Fibroblast of the aortic adventitia (primary cell): ENCODE measurements around the gene MYH9. TPM values are rescaled to one million over a fixed set of nuclear protein-coding genes. Genes with fewer than 3 reads are reported as not detected.

ENCODE experiments used
- DNase-seq: peaks from one replicate; pipeline ENCODE4 v3.0.0-alpha.2; 2010; ENCODE audit warnings: low read depth
- H3K4me3 ChIP-seq: 2 replicates; pipeline ENCODE4 v1.5.1; 2011; ENCODE audit warnings: low read depth, mild to moderate bottlenecking, control low read depth, low read length, moderate library complexity
- total RNA-seq: library from RNA; depleted of rRNA; stranded (reverse); fragments of >200 nt; gene quantifications from 2 replicates; pipeline ENCODE4 v1.2.3, GENCODE V29; 2012; ENCODE audit warnings: low replicate concordance
- TF ChIP-seq, protein P1 (sequence below): IDR thresholded peaks from 2 replicates; pipeline ENCODE4 v1.5.1; 2011; ENCODE audit warnings: mild to moderate bottlenecking, low read length, control low read depth, inconsistent platforms; ENCODE audit not compliant: insufficient read depth

The MYH9 gene
- total RNA-seq, 1 donor, result 339 TPM

DNA sequence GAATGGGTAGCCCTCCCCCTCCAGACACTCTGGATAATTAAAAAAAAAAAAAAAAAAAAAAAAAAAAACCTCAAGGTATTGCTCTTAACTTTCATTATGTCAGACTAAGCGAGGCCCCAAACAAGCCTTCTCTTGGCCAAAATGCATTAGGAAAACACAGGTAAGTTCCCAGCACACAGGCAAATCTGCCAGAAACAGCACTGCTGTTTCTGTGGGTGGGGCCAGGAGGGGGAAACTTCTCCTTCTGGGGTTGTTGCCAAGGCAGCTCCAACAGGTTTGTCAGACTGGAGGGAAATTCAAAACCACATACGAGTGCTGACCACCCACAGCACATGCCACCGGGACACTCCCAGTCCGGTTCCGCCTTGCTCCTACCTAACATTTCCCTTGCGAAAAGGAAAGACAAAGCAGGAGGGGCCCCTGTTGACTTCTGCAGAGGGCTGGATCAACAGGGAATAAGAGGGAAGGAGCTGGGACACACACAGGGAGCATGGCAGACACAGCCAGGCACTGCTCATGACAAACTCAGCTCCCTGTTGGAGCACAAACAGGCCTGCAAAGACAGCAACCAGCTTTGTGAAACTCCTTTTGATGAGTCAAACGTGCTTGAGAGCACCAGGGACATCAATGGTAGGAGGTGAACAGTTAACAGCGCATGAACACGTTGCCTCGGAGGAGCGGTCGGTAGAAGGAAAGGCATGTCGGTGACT, 55.0 kb downstream of the MYH9 start:
- peak; percentile 45 for DNase-seq
- TF ChIP-seq, protein P1, sequence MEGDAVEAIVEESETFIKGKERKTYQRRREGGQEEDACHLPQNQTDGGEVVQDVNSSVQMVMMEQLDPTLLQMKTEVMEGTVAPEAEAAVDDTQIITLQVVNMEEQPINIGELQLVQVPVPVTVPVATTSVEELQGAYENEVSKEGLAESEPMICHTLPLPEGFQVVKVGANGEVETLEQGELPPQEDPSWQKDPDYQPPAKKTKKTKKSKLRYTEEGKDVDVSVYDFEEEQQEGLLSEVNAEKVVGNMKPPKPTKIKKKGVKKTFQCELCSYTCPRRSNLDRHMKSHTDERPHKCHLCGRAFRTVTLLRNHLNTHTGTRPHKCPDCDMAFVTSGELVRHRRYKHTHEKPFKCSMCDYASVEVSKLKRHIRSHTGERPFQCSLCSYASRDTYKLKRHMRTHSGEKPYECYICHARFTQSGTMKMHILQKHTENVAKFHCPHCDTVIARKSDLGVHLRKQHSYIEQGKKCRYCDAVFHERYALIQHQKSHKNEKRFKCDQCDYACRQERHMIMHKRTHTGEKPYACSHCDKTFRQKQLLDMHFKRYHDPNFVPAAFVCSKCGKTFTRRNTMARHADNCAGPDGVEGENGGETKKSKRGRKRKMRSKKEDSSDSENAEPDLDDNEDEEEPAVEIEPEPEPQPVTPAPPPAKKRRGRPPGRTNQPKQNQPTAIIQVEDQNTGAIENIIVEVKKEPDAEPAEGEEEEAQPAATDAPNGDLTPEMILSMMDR, result no peak
- no peak overlapping the region for H3K4me3 ChIP-seq

DNA sequence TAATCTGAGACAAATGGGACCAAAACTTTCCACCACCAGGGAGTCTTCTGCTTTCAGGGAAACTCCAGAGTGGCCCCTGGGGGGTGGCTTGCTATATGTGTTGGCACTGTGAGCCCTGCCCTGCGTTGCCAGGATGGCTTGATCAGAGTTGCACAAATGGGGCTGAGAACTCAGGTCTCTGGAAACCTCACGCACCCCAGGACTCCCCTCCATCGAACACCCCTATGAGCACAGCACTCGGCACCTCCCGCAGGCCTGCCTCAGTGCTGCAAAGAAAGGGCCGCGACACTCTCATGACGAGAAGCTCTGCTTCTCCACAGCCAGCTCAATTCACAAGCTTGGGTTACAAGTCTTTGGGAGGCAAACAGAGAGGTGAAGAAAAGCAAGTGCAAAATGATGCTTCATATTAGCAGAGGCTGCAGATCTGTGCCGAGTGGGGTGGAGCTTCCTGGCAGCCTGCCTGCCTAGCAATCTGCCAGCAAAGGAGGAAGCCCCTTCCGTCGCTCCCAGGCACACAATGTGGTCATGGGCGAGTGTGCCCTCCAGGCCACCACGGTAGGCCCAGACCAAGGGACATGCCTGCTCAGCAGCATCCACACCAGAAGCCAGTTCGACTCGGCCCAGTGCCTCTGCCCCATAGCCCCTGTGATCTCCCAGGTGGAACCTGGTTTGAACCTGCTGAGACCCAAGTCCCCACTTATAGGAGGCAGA, 55.7 kb downstream of the MYH9 start:
- DNase-seq, result peak; percentile 57
- TF ChIP-seq, protein P1, result no peak
- H3K4me3 ChIP-seq, result no peak overlapping the region

DNA sequence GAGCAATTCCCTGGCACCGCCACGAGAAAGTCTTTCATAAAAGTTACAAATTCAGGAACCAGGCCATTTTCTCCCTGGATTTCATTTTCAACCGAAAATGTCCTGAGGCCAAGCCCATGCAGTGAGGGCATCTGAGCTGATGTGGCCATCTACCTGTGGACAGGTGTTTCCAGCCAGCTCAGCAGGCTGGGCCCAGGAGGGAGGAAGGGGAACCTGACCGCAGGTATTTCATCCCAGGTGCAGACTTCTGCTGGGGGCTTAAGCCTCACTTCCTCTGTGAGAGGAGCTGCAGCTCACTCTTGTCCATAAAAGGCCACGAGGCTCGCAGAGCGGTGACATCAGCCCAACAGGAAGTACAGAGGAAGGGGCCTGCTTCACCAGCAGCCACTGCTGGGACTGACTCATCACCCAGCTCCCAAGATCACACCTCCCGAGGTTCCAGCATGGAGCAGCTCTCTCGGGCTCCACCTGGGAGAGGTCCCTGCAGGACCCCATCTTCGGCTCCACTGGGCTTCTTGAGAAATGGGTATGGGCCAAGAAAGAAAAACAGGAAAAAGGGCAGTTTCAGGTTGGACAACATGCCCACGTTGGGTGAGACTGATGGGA, 56.4 kb downstream of the MYH9 start:
- peak; percentile 78 for DNase-seq
- no peak overlapping the region for H3K4me3 ChIP-seq
- TF ChIP-seq, protein P1, result no peak

DNA sequence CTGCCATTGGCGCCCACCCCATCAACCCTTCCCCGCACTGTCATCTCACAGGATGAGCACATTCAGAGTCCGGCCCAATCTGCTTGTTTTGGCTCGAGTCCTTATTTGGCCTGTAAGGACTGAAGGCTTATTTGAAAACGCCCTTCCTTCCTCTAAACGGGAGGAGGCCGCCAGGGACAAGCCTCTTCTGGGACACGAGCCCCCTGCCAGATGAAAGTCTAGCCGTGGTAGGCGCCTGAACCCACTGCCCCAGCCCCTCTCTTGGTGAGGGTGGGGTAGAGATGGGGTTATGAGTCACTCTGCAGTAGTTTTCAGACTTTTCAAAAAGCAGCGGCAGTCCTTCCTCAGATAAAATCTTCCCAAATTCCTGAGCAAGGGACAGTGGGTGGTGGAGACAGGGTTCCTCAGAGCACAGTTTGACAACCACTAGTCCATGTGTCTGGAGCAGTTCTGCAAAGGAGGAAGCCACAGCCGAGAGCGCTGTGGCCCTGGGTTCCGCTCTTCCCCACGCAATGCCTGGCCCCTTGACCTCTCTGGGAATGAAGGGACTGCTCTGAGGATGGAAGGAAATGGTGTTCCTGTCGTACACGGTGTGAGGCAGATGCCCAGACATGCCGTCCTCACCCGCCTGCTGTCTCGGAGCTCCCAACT, 57.0 kb downstream of the MYH9 start:
- H3K4me3 ChIP-seq, result no peak overlapping the region
- peak; percentile 77 for DNase-seq
- TF ChIP-seq, protein P1, result no peak

DNA sequence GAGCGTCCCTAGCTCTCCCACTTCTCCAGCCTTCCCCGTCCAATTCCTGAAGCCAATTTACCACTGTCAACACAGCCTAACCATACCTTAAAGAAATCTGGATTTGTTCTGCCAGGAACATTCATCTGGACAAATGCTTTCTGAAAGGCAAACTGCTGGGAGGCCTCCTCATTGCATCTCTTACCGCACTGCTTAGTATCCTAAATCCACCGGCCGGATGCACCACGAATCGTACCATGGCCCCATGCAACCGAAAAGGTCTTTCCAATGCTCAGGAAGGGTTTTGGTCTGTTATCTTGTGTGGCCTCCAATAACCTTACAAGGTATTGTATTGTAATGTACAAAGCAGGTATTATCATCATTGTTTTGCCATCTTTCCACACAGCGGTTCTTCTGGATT, 57.6 kb downstream of the MYH9 start:
- DNase-seq, result peak; percentile 26
- H3K4me3 ChIP-seq, result no peak overlapping the region

DNA sequence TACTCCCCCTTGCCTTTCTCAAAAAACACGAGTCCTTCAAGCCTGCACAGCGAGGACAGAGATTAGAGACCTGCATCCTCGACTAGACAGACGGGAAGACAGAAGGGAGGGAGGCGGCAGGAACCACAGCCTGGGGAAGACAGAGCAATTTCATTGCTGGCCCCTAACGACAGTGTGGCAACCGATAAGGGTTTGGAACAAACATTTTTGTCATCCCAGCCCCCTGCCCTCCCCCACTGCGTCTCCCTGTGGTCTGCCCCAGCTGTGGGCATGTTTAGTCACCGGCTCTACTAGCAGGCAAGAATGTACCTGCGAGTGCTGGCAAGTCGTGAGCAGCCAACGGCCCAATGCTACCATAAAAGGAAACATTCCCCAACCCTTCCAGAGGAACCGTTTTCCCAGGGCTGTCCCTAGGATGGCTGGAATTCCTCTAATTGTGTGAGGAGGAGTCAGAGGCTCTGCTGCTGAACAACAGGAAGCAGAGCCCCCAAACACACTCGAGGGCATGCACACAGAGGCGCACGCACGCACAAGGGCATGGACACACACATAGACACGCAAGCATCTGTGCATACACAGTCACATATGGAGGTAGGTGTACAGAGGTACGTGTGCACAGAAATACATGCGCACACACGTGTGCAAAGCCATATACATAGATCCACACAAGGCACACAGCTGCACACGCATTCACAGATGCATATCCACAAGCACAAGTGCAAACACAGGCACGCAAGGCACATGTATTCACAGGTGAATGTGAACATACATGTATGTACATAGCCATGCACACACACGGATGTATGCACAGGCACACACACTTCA, 58.3 kb downstream of the MYH9 start:
- no peak overlapping the region for H3K4me3 ChIP-seq
- DNase-seq, result peak; percentile 84
- TF ChIP-seq, protein P1, result no peak

More for the DNA sequence above, 57.6 kb downstream of the MYH9 start:
- TF ChIP-seq, protein P1, result no peak
